SHP77 treated with DMSO at 0.1 percent for 48 hours (cell line): ENCODE measurements around the gene ASPDH.
"Not testable (repeated sequence)": the region's sequence is repeated elsewhere in the genome, so short reads cannot be mapped to it uniquely, and the experiment has no call there.

Experiments
- DNase-seq: peaks from one replicate; lab custom pipeline; 2025; lab: John Stamatoyannopoulos, UW

Gene ASPDH

GRCh38 chr19:50547385-50548190 is 33.9 kb upstream of the ASPDH start:
- no peak for DNase-seq

DNA sequence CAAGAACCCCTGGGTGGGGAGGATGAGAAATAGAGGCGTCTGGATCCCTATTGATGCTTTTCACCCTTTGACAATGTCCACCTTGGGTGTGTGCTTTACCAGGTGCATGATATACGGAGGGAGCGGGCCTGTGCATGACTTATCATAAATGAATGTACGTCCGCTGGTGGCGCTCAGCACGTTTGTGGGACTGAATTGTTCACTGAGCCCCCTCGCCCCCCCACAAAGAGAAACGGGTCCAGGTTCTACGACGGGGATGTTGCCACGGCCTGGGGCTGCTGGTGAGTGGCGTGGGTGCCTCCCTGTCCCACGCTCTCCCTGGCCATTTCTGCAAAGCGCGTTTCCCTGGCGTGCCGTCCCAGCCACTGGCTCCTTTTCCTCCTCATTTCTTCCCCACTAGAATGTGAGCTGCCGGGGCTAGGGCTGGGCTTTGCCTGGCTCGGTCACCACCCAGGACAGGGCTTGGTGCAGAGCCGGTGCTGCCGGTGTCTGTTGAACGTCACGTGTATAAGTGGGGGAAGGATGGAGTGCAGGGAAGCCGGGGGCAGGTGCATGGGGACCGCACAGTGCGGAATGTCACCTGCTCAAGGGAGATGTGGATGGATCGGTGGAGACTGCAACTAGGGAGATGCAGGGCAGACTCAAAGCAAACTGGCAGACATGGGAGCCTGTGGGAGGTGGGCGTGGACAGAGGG is 33.0 kb upstream of the ASPDH start:
- DNase-seq = no peak

GRCh38 chr19:50542943-50543342 is 29.2 kb upstream of the ASPDH start:
- DNase-seq = no peak

DNA sequence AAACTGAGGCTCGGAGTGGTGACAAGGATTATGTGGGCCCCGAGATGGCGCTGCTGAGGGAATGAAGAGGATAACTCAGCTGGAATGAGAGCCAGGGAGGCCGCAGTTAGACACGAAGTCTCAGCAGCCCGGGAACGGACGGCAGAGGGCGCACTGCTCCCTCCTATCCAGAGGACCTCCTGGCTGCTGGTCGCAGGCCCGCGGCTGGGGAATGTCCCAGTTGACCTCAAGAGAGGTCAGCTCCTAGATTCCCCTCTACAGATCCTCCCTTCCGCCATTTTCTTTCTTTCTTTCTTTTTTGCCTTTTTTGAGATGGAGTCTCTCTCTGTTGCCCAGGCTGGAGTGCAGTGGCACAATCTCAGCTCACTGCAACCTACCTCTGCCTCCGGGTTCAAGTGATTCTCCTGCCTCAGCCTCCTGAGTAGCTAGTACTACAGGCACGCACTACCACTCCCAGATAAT is 24.1 kb upstream of the ASPDH start:
- DNase-seq = peak; percentile 32

GRCh38 chr19:50537306-50537685 is 23.6 kb upstream of the ASPDH start:
- no peak for DNase-seq

- DNase-seq = no peak
These were observed 23.1 kb upstream of the ASPDH start for GRCh38 chr19:50536662-50537305.

DNA sequence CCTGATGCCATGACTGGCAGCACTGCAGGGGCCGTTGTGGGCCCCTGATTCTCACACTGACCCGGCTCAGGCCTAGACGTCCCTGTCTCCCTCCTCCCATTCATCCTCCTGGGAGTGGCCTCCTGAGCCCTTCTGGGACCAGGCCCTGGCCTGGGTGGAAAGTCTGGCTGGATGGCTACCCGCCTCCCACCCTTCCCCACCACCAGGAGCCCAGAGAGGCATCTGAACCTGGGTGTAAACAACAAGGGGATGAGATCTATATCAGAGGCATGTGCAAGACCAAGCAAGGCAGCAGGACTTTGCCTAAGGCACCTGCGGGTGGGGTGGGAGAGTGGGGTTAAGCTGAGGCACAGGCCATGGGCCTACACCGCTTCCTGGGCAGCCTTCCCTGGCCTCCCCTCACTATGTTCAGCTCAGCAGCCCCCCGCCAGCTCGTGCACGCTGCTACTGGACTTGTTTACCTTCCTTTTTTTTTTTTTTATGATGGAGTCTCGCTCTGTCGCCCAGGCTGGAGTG is 22.0 kb upstream of the ASPDH start:
- DNase-seq = no peak

DNA sequence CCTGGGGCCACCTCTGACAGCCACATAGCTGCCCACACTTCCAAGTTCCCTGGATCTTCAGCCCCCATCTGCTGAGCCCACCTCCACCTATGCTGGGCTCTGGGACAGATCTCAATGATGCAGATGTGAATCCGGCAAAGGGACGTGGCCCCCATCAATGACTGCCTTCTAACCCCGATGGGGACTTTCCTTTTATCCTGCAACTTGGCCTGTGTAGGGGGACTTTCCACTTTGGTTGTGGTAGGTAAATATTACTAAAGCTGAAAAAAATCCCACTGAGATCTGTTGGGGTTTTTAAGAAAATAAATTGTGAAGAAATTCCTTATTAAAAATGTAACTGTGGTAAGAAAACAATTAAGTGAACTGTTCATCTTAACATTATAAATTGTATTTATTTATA is 20.8 kb upstream of the ASPDH start:
- no peak for DNase-seq

- no peak for DNase-seq
These were observed 19.2 kb upstream of the ASPDH start for GRCh38 chr19:50532952-50533351.

DNA sequence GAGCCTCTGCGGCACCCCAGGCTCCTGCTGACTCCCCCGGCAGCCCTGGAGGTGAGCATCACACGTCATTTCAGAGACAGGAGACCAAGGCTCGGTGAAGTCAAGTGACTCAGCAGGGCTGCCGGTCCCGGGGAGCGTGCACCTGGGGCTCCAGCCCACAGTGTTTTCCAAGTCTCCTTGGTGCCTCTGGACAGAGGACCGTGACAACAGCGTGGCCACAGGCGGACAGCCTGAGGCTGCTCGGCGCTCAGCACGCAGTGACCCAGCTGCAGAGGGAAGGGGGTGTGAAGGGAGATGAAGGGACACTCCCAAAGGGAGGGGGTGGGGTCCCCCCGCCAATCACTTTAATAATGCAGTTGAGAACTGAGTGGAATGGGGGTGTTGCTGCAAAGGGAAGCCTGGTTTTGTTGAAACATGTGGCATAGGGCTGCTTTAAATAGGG is 17.5 kb upstream of the ASPDH start:
- no peak for DNase-seq

GRCh38 chr19:50528052-50528451 is 14.3 kb upstream of the ASPDH start:
- not testable (repeated sequence) for DNase-seq

DNA sequence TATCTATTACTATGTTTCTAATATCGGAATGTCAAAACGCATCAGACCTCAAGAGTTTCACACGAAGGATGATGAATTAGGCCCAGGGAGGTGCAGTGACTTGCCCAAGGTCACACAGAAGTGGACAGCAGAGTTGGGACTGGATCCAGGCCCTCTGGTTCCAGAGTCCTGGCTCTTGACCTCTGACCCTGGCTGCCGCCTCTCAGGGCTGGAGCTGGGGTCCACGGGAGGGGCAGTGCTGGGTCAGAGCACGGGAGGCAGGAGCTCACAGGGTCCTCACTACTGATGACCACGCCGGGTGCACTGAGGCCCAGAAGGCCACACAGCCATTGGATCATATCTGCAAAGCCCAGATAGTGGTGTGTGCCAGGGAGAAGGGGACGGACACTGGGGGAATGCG is 9.2 kb upstream of the ASPDH start:
- no peak for DNase-seq

DNA sequence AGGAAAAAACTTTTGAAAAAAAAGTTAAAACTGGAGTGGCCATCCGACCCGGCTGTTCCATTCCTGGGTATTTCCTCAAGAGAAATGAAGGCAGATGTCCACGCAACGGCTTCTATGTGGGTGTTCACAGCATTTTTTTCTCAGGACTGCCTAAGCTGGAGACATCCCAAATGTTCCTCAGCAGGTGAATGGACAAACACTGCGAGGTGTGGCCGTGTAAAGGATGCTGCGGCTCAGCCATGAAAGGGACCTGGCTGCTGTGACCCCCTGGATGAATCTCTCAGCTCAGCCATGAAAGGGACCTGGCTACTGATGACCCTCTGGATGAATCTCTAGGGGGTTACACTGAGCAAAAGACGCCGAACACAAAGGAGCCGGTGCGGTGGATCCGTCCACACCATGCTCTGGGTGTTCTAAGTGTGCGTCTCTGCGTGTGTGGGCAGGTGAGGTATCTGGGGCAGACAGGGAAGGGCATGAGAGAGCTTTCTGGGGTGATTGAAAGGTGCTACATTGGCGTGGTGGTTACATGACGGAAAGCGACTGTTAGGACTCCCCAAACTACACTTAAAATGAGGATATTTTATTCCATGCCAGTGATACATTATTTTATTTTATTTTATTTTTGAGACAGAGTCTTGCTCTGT is 7.2 kb upstream of the ASPDH start:
- DNase-seq = no peak

GRCh38 chr19:50519006-50519575 is 5.4 kb upstream of the ASPDH start:
- DNase-seq = no peak

DNA sequence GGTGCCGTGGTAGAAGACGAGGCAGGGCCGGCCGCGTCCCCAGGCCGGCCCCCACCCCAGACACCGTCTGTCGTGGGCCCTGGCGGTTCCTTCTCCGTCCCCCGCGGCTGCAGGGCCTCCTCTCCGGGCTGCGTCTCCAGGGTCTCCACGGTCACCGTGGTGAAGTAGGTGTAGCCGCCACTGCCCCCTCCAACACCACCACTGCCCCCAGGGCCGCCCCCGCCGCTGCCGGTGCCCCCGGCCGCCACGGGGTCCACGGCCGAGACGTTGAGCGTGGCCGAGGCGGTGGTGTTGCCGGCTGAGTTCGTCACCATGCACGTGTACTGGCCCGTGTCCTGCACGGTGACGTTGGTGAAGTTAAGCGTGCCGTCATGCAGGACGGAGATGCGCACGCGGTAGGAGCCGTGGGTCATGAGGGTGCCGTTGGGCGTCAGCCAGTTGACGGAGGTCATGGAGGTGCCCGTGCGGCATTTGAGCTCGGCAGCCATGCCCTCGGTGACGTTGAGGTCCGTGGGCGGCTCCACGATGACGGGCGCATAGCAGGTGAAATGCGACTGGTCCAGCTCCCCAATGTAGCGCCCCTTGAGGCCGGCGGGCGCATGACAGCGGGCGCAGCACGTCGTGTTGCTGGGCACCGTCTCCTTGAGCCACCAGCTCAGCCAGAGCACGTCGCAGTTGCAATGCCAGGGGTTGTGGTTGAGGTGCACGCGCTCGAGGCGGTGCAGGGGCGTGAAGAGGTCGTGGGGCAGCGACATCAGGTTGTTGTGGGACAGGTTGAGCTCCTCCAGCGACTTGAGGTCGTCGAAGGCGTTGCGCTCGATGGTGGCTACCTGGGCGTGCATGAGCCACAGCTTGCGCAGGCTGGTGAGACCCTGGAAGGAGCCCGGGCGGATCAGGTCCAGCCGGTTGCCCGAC is 4.6 kb upstream of the ASPDH start:
- no peak for DNase-seq

DNA sequence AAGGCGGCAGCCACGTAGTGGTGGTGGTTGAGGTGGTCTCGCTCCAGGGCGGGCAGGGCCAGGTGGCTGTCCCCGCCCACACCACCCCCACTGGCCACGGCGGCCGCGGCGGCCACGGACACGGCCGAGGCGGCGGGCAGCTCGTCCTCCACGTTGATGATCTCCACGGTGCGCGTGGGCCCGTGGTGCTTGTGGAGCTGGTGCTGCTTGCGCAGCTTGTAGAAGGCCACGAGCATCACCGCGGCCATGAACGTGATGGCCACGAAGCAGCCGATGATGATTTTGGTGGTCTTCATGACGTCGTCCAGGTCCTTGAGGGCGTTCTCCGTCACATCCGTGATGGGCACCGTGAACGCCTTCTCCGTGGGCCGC is 4.0 kb upstream of the ASPDH start:
- no peak for DNase-seq

DNA sequence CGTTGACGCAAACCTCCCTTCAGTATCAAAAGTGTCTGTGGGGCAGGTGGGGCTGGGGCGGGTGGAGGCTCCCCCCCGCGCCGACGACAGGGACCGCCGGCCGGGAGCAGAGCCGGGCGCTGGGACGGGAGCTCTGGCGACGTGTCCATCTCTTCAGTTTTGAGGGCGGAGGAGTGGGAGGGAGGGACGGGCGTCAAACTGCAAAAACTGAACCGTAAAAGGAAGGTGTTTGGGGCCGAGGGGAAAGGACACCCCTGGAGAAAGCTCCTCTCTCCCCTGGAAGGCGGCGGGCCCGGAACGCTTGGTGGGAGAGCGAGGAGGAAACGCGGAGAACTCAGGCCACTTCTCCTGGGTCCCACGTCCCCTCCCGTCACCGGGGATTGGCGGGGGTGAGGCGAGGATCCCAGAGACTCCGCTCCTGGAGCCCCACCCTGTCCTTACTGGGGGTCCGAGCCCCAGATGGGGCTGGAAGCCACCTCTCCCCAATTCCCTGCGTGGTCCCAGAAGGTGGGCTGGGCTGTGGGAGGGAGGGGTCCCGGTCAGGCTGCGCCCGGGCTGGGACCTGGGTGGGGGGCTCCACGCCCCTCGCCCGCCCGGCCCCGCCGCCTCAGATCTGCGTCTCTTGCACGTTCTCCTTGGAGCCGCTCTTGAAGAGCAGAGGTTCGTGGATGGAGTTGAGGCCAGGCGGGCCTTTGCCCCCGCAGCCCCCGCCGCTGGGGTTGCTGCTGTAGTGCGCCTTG is 3.4 kb upstream of the ASPDH start:
- no peak for DNase-seq

DNA sequence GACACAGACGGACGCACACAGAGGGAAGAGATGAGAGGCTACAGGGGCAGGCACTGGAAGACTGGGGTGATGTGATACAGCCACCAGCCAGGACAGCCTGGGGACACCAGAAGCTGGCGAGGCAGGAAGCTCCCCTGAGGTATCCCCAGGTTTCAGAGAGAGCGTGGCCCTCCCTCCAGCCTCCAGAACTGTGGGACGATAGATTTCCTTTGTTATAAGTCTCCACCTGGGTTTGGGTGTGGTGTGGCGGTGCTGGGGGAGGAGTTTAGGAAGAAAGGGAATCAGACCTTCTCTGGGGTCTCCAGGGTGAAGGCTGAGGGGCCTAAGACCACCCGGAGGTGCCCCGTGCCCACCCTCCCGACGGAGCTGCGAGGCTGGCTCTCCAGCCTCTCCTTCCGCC is 2.7 kb upstream of the ASPDH start:
- no peak for DNase-seq

DNA sequence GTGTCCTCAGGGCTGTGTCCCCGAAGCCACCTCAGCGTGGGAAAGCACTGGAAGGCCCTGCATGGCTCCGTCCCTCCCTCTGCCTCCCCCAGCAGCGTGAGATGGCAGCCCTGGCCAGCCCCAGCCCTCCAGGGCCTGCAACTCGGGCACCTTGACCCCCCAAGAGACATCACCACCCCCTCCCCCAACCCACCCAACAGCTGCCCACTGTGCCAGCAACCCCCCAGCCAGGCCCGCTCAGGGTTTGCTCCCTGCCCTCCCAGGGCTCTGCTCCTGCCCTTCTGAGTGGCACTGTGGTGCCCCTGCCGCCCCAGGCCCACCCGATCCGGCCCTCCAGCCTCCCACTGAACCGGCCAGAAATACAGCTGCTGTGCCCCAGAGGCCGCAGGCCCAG is 1.5 kb upstream of the ASPDH start:
- DNase-seq = no peak
